Measurements from ENCODE around the gene TPO. TPM values are rescaled to one million over a fixed set of nuclear protein-coding genes. Genes with fewer than 3 reads are reported as not detected.

The TPO gene
- total and polyA plus RNA-seq, 5 donors, result 1.3 to 2.0 (median 1.4) TPM; not detected in 1

DNA sequence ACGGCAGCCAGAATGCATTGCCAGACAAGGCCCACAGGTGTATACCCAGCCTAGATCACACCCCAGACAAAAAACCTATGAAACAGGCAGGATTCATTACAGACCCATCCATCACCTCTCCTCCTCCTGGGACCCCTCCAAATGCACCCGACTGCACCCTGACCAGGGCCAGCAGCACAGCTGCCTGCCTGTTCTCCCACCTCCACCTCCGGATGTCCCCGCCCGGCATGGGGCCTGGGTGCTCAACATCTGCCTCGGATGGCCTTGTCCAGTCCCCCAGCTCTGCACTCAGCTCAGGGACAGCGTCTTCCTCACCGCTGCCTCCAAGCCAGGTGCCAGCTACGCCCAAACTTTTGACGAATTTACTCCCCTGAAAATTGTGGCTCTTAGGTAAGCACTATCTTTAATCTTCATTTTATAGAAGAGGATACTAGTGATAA, 91.1 kb downstream of the TPO start:
- Histone ChIP-seq H3K4me1 (ENCODE audit: control insufficient read depth, insufficient read depth, low read length) (no peaks in the 10 kb centered on the region), H3K9me3 (ENCODE audit: control insufficient read depth, low read length) (no peaks in the 10 kb centered on the region), H3K27me3 (ENCODE audit: control insufficient read depth, insufficient read depth) (no peaks in the 10 kb centered on the region), H3K4me3 (ENCODE audit: low read length) (no peak overlapping the region), H3K27ac (ENCODE audit: low read length) (no peak overlapping the region)
- DNase-seq (no peak), ATAC-seq (peak in 1 of 2 donors; percentile 38)
- WGBS, result 84% methylated on average over 10 of the region's 10 CpGs
- intact Hi-C loops (cut with DNase I), result no loop called here

DNA sequence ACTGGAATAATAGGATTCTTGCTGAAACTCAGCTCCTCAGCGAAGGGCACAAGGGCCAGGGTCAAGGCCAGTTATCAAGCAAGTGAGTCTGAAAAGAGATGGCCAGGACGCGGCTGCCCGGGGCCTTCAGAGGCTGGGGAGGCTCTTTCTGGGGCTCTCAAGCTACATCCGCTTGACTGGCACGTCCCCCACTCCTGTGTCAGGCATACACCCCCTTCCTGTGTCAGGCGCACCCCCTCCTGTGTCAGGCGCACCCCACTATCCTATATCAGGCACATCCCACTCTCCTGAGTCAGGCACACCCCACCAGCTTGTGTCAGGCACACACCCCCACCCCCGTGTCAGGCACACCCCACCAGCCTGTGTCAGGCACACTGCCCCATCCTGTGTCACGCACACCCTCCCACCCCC, 91.8 kb downstream of the TPO start:
- no peaks in the 10 kb centered on the region for H3K4me1 ChIP-seq (ENCODE audit: control insufficient read depth, insufficient read depth, low read length)
- ATAC-seq (no peak), DNase-seq (no peak)
- WGBS, result 85% methylated on average over 10 of the region's 10 CpGs
- H3K27me3 ChIP-seq (ENCODE audit: control insufficient read depth, insufficient read depth), result no peaks in the 10 kb centered on the region
- H3K27ac ChIP-seq (ENCODE audit: low read length), result no peak overlapping the region
- no peak overlapping the region for H3K4me3 ChIP-seq (ENCODE audit: low read length)
- intact Hi-C loops (cut with DNase I), result no loop called here
- H3K9me3 ChIP-seq (ENCODE audit: control insufficient read depth, low read length), result no peaks in the 10 kb centered on the region

DNA sequence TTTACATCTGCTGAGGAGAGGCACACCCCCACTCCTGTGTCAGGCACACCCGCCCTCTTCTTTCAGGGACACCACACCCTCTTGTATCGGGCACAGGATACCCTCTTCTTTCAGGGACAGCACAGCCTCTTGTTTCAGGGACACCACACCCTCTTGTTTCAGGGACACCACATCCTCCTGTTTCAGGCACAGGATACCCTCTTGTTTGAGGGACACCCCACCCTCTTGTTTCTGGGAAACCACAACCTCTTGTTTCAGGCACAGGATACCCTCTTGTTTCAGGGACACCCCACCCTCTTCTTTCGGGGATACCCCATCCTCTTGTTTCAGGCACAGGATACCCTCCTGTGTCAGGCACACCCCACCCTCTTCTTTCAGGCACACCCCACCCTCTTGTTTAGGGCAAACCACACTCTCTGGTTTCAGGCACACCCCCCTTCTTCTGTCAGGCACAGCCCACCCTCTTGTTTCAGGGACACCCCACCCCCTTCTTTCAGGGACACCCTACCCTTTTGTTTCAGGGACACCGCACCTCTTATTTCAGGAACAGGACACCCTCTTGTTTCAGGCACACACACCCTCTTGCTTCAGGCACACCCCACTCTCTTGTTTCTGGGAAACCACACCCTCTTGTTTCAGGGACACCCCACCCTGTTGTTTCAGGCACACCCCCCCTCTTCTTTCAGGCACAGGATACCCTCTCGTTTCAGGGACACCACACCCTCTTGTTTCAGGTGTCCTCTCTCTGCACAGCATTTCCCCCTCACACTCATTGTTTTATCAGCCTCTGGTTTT, 96.2 kb downstream of the TPO start:
- peak; percentile 78 to 93 for ATAC-seq
- Histone ChIP-seq H3K27me3 (ENCODE audit: control insufficient read depth, insufficient read depth) (no peaks in the 10 kb centered on the region), H3K4me3 (ENCODE audit: low read length) (no peak overlapping the region), H3K4me1 (ENCODE audit: control insufficient read depth, insufficient read depth, low read length) (no peaks in the 10 kb centered on the region), H3K27ac (ENCODE audit: low read length) (peak overlapping the region; percentile 70), H3K9me3 (ENCODE audit: control insufficient read depth, low read length) (no peaks in the 10 kb centered on the region)
- intact Hi-C loops (cut with DNase I), result no loop called here
- peak in 1 of 3 donors; percentile 40 for DNase-seq
- WGBS, result 57% methylated on average over 5 of the region's 5 CpGs

DNA sequence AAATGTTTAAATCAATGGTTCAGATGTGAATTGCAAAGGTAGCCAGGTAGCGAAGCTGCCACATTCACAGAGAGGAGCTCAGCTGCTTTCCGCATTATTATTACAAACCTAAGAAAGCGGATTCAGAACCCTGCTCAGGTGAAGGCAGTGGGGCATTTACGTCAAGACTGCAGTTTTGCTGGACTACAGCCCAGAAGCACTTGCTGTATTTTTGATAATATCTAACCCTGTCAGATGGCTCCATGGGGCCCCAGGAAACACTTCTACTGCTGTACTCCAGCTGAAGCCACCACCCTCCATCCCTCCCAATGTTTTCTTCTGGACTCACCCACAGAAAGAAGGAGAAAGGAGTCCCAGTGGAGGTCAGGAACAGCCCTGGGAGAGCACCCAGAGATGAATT, 96.9 kb downstream of the TPO start:
- ATAC-seq, result peak in 1 of 2 donors; percentile 60
- Histone ChIP-seq H3K9me3 (ENCODE audit: control insufficient read depth, low read length) (no peaks in the 10 kb centered on the region), H3K4me3 (ENCODE audit: low read length) (no peak overlapping the region), H3K27ac (ENCODE audit: low read length) (no peak overlapping the region), H3K4me1 (ENCODE audit: control insufficient read depth, insufficient read depth, low read length) (no peaks in the 10 kb centered on the region), H3K27me3 (ENCODE audit: control insufficient read depth, insufficient read depth) (no peaks in the 10 kb centered on the region)
- intact Hi-C loops (cut with DNase I), result no loop called here
- WGBS, result 71% methylated on average over 4 of the region's 4 CpGs
- no peak for DNase-seq

DNA sequence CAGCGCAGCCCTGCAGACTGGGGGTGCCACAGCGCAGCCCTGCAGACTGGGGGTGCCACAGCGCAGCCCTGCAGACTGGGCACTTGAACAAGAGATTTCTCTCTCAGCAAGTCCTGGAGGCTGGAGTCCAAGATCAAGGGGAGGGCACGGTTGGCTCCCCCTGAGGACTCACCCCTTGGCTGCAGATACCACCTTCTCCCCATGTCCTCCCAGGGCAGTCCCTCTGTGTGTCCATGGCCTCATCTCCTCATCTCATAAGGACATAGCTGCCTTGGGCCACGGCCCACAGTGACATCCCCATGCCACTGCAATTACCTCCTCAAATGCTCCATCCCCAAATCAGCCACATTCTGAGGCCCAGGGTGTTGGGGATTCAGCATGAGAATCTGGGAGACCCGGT, 98.2 kb downstream of the TPO start:
- DNase-seq (no peak), ATAC-seq (no peak)
- H3K4me3 ChIP-seq (ENCODE audit: low read length), result no peak overlapping the region
- no peaks in the 10 kb centered on the region for H3K27me3 ChIP-seq (ENCODE audit: control insufficient read depth, insufficient read depth)
- H3K4me1 ChIP-seq (ENCODE audit: control insufficient read depth, insufficient read depth, low read length), result no peaks in the 10 kb centered on the region
- no peak overlapping the region for H3K27ac ChIP-seq (ENCODE audit: low read length)
- H3K9me3 ChIP-seq (ENCODE audit: control insufficient read depth, low read length), result no peaks in the 10 kb centered on the region
- 67% methylated on average over 5 of the region's 6 CpGs for WGBS
- intact Hi-C loops (cut with DNase I), result no loop called here

DNA sequence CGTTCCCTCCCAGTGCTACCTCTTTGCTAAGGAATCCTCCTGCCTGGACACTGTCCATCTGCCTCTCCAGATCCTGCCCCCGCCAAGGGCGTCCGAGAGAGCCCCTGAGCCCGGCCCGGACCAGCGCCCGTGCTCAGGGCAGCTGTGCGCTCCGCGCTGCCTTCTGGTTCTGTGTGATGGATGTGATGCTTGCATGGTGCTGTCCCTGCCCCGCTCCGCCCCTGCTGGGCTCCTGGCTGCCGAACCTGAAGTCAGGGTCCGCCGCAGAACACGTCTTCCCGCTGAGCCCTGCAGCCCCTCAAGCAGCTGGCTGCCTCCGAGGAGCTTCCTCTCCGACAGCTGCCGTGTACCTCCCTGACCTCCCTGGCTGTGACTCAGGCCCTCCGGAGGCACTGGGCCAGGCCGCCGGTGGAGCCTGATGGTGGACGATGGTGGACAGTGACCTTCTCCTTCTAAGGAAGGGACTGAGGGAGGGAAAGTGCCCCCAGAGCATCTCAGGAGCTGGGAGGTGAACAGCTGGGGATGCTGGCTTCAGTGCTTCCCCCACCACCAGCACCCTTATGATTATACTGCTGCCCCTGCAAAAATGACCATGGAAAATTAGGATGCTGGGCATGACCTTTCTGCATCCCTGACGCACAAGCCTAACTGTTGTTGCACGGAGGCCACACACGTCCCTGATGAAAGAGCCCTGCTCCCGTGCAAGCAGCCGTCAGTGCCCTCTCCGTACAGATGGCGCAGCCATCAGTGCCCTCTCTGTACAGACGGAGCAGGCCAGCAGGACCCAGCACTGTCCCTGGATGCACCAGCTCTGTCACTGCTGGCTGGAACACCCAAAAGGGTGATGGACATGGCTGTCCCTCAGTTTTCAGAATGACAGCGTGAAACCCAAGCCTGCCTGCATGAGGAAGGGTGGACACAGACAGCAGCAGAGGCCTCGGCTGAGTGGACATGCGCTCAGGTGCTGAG, 99.3 kb downstream of the TPO start:
- Histone ChIP-seq H3K4me1 (ENCODE audit: control insufficient read depth, insufficient read depth, low read length) (no peaks in the 10 kb centered on the region), H3K9me3 (ENCODE audit: control insufficient read depth, low read length) (no peaks in the 10 kb centered on the region), H3K4me3 (ENCODE audit: low read length) (no peak overlapping the region), H3K27me3 (ENCODE audit: control insufficient read depth, insufficient read depth) (no peaks in the 10 kb centered on the region), H3K27ac (ENCODE audit: low read length) (no peak overlapping the region)
- DNase-seq, result no peak
- ATAC-seq, result no peak
- intact Hi-C loops (cut with DNase I), result no loop called here
- 85% methylated on average over 36 of the region's 36 CpGs for WGBS

DNA sequence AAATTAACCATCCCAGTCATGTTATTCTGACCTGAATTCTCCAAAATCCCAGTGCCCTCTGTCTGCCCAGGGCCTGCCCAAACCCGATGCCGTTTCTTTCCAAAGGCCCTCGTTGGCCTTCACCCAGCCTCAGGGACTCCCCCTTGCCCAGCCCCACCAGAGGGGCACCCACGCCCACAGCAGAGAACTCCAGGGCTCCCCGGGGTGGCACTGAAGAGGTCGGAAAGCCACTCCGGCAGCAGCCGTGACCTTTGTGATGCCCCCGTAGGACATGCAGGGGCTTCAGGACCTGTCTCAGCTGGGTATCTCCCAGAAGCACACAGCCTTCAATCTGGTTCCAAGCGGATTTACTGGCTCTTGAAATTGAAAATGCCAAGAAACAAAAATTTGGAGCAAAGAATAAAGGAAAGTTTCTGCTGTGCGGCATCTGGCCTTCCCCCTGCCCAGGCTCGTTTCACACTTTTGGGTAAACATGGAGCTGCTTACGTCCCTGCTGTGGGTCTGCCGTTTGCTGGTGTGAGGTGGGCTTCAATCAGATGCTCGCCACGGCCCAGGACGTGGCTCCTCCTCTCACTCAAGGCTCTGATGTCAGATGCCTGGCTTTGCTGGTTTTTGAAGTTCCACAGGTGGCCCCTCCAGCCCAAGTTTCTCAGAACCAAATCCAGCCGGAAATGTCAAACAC, 101.3 kb downstream of the TPO start:
- H3K4me3 ChIP-seq (ENCODE audit: low read length), result no peak overlapping the region
- no peak for DNase-seq
- intact Hi-C loops (cut with DNase I), result no loop called here
- H3K9me3 ChIP-seq (ENCODE audit: control insufficient read depth, low read length), result no peaks in the 10 kb centered on the region
- H3K4me1 ChIP-seq (ENCODE audit: control insufficient read depth, insufficient read depth, low read length), result no peaks in the 10 kb centered on the region
- no peaks in the 10 kb centered on the region for H3K27me3 ChIP-seq (ENCODE audit: control insufficient read depth, insufficient read depth)
- no peak for ATAC-seq
- 70% methylated on average over 18 of the region's 18 CpGs for WGBS
- H3K27ac ChIP-seq (ENCODE audit: low read length), result no peak overlapping the region

DNA sequence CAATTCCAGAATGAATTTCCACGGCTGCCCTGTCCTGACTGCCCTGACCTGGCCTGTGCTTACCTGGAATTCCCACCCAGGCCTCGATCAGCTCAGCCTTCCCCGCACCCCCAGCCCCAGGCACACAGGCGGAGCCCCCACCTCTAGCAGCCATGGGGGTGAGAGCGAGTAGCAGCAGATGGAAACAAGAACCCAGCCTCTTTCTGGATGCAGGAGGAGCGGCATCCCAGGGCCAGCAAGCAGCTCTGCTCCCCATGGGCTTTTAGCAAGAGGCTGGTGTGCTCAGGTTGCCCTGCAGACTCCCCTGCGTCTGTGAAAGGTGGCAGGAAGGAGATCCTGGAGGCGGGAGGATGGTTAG, 101.8 kb downstream of the TPO start:
- intact Hi-C loops (cut with DNase I), result no loop called here
- H3K9me3 ChIP-seq (ENCODE audit: control insufficient read depth, low read length), result no peaks in the 10 kb centered on the region
- H3K4me1 ChIP-seq (ENCODE audit: control insufficient read depth, insufficient read depth, low read length), result no peaks in the 10 kb centered on the region
- 76% methylated on average over 8 of the region's 8 CpGs for WGBS
- ATAC-seq (no peak), DNase-seq (no peak)
- no peak overlapping the region for H3K4me3 ChIP-seq (ENCODE audit: low read length)
- no peak overlapping the region for H3K27ac ChIP-seq (ENCODE audit: low read length)
- H3K27me3 ChIP-seq (ENCODE audit: control insufficient read depth, insufficient read depth), result no peaks in the 10 kb centered on the region

DNA sequence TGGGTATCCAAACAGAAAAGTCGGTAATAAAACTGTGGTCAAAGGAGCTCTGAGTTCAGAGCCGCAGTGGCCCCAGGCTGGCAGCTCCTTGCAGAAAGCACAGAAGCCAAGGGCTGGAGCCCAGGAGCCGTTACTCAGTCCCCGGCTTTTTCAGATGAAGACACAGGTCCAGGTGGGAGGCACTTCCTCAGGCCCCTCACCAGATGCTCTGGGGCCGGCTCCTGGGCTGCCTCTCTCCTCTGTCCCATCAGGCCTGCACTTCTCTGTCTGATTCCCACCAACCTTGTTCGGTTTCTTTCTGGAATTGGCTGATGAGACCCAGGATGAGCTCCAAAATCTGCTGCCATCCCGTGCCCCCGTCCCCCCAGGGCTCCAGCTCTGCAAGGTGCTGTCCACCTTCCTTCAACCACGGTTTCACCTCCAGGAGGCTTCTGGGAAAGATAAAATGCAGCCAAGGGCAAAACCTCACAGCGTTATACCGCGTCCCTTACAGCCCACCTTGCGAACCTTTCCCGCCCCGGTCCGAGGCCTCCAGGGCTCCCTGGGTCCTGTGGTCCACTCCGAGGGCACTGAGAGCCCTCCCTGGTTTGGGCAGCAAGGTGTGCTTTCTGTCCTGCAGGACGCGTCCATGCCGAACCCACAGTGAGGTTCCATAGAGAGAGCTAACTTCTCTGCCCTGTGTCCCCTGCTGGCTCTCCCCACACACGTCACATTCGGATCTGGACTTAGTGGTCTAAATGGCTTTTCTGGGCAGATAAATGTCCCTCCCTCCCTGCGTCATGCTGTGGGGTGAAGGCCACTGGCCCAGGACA, 102.9 kb downstream of the TPO start:
- intact Hi-C loops (cut with DNase I), result no loop called here
- H3K4me1 ChIP-seq (ENCODE audit: control insufficient read depth, insufficient read depth, low read length), result no peaks in the 10 kb centered on the region
- no peak overlapping the region for H3K27ac ChIP-seq (ENCODE audit: low read length)
- DNase-seq (no peak), ATAC-seq (no peak)
- no peaks in the 10 kb centered on the region for H3K9me3 ChIP-seq (ENCODE audit: control insufficient read depth, low read length)
- WGBS, result 84% methylated on average over 23 of the region's 23 CpGs
- H3K27me3 ChIP-seq (ENCODE audit: control insufficient read depth, insufficient read depth), result no peaks in the 10 kb centered on the region
- no peak overlapping the region for H3K4me3 ChIP-seq (ENCODE audit: low read length)

DNA sequence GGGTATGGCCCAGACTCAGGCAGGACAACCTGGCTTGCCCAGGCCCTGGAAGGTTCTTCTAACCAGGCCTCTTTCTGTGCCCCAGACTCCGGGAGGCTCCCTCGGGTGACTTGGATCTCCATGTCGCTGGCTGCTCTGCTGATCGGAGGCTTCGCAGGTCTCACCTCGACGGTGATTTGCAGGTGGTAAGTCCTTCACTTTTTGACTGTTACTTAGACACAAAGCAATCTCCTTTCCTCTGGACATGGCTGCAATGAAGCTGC, 103.5 kb downstream of the TPO start:
- ATAC-seq (no peak), DNase-seq (no peak)
- intact Hi-C loops (cut with DNase I), result no loop called here
- H3K4me3 ChIP-seq (ENCODE audit: low read length), result no peak overlapping the region
- H3K4me1 ChIP-seq (ENCODE audit: control insufficient read depth, insufficient read depth, low read length), result no peaks in the 10 kb centered on the region
- no peaks in the 10 kb centered on the region for H3K9me3 ChIP-seq (ENCODE audit: control insufficient read depth, low read length)
- no peak overlapping the region for H3K27ac ChIP-seq (ENCODE audit: low read length)
- 90% methylated on average over 7 of the region's 7 CpGs for WGBS
- no peaks in the 10 kb centered on the region for H3K27me3 ChIP-seq (ENCODE audit: control insufficient read depth, insufficient read depth)

Measured in right cardiac atrium (tissue), 5 donors.